ACHN (cell line): Measurements from ENCODE around the gene SNX9.
A peak's percentile ranks its signal among the peaks of the same experiment; 100 is the strongest.
"Not testable (repeated sequence)": the region's sequence is repeated elsewhere in the genome, so short reads cannot be mapped to it uniquely, and the experiment has no call there.

ENCODE experiments used
- DNase-seq: peaks from one replicate; pipeline ENCODE4 v3.0.0-alpha.2; 2015
- in situ Hi-C: cut with HindIII; loops from 2 replicates; pipeline ENCODE4 v1.10.0; 2017; ENCODE audit warnings: low sequenced_read_pairs, low pct_ligation_motif_present, low pct_unique_long_range_greater_than_20kb

Gene SNX9

DNA sequence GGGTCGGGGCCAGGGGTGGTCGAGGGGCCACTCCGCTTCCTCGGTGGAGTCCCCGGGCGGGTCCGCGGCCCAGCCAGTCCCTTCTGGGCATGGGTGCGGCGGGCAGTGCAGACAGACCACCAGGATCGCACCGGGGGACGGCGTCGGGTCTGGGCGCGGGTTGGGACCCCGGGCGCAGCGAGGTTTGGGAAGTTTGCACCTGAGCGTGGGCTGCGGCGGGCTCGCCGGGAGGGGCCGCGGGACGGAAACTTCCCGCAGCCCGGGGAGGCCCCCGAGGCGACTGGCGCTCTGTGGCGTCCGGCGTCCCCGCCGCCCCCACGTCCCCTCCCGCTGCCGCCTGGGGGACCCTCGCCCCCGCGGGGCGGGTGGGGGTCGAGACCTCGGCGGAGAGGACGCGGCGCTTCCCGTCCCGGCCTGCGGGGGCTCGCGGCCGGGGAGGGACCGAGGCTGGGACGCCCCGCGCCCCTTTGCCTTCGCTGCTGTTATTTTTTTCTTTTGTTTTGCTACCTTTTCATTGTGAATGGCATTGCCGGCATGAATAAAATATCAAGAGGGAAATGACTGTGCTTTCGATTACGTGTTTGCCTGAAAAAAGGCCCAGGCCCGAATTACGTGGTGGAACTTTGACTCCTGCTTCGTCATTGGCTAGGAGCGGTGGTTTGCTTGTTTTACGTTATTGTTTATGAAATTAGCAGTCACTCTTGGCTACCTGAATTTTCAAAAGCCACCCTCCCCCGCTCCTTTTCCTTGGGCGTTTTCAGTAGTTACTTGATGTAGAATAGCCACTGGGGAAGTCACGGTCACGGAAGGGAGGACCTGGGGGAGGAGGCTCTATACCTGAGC is 703 bp downstream of the SNX9 start:
- DNase-seq, result peak; percentile 56
- in situ Hi-C loops, result no loop called here

- DNase-seq, result no peak
- in situ Hi-C loops, result no loop called here
Observed at GRCh38 chr6:157825243-157825904, 2.3 kb downstream of the SNX9 start.

DNA sequence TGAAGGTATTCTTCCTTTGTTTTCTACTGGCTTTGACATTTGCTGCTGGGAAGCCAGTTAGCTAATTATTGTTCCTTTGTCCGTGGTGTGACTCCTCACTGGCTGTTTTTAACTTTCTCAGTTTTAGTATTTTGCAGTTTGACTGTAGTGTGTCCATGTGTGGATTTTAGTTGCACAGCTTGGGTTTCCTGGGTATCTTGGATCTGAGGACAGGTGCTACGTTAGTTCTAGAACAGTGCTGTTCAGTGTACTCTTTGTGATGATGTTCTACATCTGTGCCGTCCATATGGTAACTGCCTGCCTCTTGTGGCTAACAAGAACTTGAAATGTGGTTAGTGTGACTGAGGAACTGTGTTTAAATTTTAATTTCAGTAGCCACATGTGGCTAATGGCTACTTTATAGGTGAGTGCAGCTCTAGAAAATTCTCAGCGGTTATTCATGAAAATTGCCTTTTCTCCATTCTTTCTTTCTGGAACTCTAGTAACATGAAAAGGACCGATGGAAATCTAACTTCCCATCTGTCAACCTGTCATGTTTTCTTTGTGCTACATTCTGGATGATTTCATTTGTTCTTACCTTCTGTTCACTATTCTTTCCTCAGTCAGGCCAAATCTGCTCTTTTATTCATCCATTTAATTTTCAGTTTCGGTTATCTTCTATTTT is 7.4 kb downstream of the SNX9 start:
- in situ Hi-C loops, result no loop called here
- no peak for DNase-seq

GRCh38 chr6:157831018-157831369 is 7.9 kb downstream of the SNX9 start:
- in situ Hi-C loops, result no loop called here
- DNase-seq, result no peak

DNA sequence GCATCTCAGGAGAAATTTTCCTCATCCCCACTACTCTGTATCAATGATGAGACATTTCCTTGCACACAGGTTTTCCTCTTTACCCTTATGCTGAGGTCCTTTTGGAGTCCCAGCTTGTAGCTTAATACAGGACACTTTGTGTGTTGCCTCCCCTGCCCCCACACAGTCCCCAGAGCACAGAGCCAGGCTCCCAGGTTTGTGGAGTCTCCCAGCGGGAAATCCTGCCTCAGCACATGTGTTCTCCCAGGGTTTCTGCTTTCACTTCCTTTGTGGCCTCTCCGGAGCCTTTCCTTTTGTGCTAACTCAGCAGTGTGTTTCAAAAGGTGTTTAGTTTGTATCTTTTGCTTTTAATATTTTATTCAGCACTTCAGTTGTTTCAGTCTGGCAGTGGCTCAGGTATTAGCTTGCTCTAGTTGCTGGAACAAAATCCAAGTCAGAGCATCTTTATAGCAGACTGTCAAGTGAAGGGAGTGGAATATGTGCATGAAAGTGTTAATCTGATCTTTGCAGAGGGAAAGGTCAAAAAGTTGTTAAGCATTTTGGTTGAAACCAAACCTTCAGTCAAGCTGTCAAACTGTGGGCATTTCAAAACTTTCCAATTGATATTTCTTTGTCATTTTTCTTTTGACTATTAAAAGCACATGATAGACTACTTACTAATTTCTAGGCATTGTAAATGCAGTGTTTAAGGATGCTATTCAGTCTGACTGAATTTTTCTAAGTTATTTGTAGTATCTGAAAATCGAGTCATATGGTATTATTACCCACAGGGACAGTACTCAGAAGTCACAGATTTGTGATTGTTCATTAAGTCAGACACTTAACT is 8.6 kb downstream of the SNX9 start:
- in situ Hi-C loops, result no loop called here
- DNase-seq, result no peak

GRCh38 chr6:157832250-157832967 is 9.4 kb downstream of the SNX9 start:
- no peak for DNase-seq

DNA sequence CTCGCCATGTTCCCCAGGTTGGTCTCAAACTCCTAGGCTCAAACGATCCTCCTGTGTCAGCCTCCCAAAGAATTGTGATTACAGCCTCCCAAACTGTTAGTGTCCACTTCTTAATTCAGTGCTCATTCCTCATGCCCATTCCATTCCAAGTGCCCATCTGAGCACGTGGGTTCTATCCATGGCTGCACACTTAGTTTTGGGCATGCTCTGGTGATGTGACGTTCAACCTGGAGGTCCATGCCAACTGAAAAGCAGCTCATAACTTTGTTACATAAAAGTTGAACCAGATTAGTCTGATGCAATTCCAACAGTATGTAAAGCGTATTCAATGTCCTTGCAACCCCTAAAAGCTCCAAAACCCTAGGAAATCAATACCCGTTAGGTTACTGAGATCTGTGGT is 11.5 kb downstream of the SNX9 start:
- no peak for DNase-seq
- in situ Hi-C loops, result no loop called here

More at GRCh38 chr6:157832250-157832967, 9.4 kb downstream of the SNX9 start:
- in situ Hi-C loops, result no loop called here

DNA sequence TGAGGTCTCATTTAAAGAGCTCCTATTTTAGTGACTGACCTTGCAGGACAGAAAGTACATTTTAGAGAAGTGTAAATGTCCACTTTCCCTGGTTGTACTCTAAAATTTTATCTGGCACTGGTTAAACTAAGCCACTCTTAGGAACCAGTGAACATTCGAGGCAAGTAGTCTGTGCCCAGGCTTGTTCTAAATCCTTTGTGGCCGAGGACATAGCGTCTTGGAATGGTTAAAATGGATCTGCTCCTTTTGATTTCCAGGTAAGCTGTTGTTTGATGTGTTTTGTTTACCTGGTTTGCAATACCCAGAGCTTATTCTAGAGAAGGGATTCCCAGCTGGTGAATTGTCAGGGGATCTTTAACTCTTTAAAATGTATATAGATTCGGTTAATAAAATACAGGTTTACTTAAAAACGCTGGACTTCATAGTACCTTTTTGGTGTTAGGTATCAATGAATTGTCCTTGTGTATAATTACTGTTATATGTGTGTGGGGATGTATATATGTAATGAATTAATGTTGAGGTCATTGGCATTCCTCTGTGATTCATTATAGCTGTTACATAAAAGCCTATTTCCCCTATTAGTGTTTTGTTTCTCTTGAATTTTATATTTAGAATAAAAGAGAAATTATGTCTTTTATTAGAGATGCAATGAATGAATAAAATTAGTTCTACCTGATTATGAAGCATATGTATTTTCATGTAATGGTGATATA is 15.8 kb downstream of the SNX9 start:
- DNase-seq, result no peak
- in situ Hi-C loops, result no loop called here

GRCh38 chr6:157839606-157840005 is 16.6 kb downstream of the SNX9 start:
- in situ Hi-C loops, result no loop called here
- DNase-seq, result no peak

DNA sequence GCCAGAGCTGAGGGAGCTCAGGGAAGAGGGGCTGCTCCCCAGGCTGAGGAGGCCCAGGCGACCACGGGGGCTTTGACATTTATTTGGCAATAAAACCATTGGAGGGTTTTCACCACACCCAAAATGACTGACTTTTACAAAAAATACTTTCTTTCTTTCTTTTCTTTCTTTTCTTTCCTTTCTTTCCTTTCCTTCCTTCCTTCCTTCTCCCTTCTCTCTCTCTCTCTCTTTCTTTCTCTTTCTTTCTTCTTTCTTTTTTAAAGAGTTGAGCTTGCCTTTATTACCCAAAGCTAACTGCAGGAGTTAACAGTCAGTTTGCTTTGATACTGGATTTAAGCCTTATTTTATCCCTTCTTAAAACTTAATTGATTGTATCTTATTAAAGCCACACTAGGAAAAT is 17.2 kb downstream of the SNX9 start:
- no peak for DNase-seq
- in situ Hi-C loops, result no loop called here

DNA sequence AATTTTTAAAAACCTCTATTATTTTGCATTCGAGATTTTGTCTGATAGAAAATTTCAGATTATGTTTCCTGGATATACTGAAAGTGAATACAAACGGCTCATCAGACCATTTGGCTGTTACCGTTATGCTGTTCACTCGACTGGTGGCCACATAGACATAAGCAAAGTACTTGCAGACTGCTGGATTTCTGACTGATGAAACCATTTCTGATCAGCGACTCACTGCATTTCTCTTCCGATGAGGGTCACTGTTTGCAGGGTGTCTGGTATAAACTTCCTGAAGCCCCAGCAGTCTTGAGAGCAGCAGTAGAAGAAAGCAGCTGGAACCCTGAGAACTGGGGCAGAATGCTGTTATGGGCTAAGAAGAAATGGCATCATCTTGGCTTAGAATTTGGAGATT is 17.7 kb downstream of the SNX9 start:
- peak; percentile 68 for DNase-seq

DNA sequence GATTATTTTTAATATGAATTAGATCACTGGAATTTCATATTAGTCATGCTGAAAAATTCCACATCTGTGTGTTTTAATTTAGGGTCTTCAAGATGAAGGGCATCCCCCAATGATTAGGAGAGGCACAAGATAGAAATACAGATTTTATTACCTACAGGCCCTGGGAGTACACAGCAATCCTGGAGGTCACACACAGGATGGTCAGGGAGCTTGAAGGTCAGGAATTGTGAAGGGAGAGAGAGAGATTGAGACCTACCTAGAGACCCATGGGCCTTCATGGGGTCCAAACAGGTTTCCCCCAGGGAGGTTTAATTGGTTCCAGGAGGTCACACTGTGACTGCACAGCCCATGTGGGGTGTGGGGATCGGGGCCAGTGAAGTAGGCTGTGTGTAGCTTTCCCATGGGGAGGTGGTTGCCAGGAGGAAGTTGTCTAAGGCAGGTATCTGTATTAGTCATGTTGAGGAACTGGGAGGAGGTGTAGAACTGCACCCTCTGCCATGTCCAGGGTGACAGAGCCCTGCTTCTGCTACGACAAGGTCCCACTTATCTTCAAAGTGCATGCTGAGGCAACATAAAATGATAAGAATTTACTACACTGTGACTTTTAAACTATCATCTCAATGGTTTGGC is 18.3 kb downstream of the SNX9 start:
- in situ Hi-C loops, result no loop called here
- no peak for DNase-seq

More for the DNA sequence above, 17.7 kb downstream of the SNX9 start:
- in situ Hi-C loops, result no loop called here

DNA sequence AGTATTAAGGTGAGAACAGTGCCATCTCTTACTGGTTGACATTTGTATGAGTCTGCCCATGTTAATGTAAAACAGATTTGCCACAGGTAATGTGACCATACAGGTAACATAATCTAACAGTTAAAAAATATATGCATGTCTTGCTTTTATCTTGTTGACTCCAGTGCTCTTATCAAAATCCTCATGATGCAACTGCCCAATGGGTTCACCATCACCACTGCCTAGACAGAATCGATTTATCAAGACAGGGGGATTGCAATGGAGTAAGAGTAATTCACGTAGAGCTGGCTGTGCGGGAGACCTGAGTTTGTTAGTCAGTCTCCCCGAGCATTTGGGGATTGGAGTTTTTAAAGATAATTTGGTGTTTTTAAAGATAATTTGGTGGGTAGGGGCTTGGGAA is 19.2 kb downstream of the SNX9 start:
- no peak for DNase-seq
- in situ Hi-C loops, result no loop called here

GRCh38 chr6:157844196-157844595 is 21.1 kb downstream of the SNX9 start:
- in situ Hi-C loops, DNase-seq: not testable (repeated sequence)

DNA sequence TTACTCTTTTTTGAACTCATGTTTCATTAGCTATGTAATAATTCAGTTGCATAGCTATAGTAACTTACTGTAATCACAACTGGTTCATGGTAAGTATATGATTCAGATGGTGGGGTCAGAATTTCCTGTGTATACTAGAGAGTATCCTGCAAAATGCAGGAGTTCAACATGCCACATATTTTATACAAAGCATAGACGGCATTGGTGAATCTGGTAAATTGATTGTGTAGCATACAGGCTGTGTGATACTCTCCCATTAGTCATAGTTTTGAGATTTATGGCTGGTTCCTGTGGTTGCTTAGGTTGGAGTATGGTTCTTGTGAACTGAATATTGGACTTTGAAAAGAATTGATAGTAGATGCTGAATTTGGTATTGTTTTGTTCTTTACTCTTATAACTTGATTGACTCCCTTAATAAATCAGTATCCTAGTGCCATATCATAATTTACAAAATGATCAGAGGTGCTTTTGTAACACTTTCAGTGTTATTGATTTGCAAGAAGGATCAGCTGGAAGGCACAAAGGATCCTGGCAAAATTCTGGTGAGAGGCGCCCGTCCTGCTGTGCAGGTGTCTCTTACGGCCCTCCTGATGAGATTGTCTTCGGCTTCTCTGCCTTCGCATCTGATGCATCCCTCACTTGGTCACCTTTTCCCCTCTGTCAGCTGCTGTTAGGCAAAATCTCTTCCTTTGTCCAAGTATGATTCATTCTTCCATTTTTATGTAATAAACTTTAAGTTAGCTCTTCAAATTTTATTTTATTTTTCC is 22.6 kb downstream of the SNX9 start:
- in situ Hi-C loops, result no loop called here
- DNase-seq, result no peak

DNA sequence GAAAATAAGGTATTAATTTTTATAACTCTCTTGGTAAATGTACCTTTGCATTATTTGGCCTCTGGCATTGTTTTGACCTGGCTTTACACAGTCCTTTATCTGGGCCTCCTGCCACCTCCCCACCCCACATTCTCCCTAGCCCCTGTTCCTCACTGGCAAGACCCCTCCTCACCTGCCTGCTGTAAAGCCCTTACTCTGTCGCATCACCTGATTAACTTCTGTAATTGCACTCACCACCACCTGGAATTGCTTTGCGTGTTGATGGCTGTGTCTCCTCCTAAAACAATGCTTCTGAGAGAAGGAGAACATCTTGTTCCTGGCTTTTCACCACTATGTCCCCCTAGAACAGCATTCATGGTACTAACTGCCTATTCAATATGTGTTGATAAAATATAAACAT is 24.8 kb downstream of the SNX9 start:
- no peak for DNase-seq
- in situ Hi-C loops, result no loop called here

DNA sequence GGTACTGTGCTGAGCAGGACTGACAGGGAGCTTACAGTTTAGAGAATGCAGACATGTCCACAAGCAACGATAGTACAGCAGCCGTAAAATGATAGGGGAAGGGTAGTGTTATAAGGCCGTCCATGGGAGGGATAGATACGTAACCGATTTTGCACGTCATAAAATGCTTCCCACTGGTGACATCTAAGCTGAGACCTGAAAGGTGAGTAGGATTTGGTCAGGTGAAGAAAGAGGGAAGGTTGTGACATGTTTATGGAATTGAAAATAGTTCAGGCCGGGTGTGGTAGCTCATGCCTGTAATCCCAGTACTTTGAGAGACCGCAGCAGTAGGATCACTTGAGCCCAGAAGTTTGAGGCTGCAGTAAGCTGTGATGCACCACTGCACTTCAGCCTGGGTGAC is 25.6 kb downstream of the SNX9 start:
- in situ Hi-C loops, result no loop called here

More for the DNA sequence above, 25.6 kb downstream of the SNX9 start:
- DNase-seq, result no peak
